HG02943 (cell line): Measurements from ENCODE around the gene NLRP8.
"Not testable (repeated sequence)": the region's sequence is repeated elsewhere in the genome, so short reads cannot be mapped to it uniquely, and the experiment has no call there.

Experiments used
- ATAC-seq: cut with Tn5 transposase; IDR thresholded peaks from one replicate; pipeline ENCODE4 v1.9.1; 2021; ENCODE audit warnings: mild to moderate bottlenecking, low read depth, moderate library complexity; ENCODE audit not compliant: unreplicated experiment

The NLRP8 gene

DNA sequence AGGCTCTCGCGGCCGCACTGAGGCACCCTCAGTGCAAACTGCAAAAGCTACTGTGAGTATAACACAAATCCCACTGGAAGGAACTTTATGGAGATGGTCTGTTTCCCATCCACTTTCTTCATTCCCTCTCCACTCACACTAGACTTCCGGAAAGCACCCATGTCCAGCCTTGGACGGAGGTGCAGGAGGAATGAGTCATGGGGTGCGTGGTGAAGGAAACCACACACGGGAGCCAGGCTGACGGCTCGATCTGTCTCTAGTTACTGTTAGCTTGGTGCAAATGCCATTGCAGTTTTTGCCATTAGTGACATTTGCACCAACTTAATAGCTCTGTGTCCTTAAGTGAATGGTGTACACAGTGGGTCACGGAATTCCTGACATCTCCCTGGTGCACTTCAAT, 14.6 kb downstream of the NLRP8 start:
- ATAC-seq = no peak

DNA sequence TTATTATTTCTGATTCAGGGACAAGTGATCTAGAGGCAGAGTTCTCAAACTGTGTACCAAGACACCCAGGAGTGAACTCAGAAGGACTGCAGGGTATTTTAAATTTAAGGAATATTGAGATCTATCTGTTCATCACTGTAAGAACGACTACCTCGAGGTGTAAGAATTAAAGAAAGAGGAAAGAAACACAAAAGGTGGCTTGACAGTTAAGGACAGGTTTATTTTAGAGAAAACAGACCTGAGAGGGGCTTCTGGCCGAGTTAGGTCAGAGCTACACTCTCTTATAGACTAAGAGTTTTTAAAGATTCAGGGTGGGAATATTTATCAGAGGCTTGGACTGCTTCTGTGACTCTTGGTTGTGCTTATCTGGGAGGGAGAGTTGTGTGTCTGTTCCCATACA, 26.4 kb downstream of the NLRP8 start:
- no peak for ATAC-seq

DNA sequence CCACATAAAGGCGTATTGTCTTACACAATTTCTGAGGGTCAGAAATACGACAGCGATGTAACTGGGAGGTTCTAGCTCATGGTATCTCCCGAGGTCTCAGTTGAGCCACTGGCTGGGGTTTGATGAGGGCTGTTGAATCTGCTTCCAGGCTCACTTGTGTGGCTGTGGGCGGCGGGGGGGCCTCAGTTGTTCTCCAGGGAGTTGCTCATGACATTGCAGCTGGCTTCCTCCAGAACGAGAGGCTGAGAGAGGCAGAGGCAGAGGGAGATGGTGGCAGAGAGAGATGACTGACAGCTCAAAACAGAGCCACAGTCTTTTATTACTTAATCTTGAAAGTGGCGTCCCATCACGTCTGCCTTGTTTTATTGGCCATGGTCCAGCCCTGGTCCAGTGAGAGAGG, 32.8 kb downstream of the NLRP8 start:
- ATAC-seq = no peak

DNA sequence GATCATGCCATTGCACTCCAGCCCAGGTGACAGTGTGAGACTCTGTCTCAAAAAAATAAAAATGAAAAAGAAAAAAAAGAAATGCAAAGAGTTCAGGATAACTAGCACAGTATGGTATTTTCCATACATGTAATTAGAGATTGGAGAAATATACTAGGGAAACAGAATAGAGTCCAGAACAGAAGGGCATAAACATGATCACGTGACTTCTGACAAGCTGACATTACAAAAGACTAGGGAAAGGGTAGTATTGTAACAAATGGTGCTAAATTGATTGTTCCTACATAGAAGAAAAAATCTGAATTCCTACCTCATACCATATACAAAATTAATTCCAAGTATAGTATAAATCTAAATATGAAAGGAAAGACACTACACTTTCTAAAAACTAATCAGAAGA, 37.6 kb downstream of the NLRP8 start:
- ATAC-seq = no peak

DNA sequence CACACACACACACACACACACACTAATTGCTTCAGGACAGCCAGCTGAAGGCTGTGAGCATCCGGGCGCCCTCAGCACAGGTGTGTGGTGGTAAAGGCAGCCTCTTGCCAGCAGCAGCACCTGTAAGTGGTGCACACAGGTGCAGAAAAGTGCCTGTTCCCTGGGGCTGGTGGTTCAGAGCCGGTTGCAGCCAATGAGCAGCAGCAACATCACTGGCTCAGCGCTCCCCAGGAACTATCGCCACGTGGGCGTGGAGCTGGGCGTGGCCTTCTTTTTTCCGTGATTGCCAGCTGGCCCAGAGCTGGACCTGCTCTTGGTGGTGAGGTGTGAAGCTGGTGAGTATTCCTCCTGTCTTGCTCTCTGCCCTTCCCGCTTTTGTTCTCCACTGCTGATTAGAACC, 38.9 kb downstream of the NLRP8 start, which contains the start of gene NLRP5:
NLRP5 (plus strand) TSS at position 289 of the 400 bp plus-strand sequence.
- ATAC-seq = no peak

DNA sequence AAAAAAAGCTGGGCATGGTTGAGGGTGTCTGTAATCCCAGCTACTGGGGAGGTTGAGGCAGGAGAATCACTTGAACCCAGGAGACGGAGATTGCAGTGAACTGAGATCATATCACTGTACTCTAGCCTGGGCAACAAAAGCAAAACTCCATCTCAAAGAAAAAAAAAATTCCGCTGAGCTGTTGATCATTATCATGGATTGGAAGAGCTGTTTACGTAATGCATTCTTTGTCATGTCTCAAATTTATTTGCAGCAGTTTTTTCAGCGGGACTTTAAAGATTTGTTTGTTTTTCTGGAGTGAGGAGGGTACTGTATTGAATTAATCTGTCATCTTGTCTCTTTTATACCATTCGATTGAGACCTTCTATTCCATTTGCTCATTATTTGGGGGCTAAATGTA, 43.2 kb downstream of the NLRP8 start:
- ATAC-seq = no peak

DNA sequence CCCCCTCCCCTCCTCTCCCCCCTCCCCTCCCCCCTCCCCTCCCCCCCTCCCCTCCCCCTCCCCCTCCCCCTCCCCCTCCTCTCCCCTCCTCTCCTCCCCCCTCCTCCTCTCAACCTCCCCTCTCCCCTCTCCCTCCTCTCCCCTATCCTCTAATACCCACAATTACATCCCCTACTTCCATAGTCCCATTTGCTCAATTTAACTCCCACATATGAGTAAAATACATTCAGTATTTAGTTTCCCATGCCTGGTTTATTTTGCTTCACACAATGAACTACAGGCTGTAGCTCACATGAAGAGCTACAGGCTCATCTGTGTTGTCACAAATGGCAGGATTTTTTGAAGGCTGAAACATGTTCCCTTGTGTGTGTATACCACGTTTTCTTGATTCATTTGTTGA, 45.9 kb downstream of the NLRP8 start:
- ATAC-seq = no peak

DNA sequence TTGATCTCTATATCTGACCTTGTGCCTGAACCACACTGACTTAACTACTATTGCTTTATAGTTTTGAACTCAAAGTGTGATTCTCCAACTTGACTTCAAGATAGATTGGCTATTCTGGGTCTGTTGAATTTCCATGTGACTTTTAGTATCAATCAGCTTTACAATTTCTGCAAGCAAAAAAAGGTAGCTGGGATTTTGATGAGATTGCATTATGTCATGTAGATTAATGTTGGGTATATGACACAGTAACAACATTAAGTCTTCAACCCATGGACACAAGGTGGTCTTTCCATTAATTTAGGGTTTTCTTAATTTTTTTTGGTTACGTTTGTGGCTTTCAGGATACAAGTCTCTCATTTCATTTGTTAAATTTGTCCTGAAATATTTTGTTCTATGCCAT, 67.1 kb downstream of the NLRP8 start:
- ATAC-seq = no peak

DNA sequence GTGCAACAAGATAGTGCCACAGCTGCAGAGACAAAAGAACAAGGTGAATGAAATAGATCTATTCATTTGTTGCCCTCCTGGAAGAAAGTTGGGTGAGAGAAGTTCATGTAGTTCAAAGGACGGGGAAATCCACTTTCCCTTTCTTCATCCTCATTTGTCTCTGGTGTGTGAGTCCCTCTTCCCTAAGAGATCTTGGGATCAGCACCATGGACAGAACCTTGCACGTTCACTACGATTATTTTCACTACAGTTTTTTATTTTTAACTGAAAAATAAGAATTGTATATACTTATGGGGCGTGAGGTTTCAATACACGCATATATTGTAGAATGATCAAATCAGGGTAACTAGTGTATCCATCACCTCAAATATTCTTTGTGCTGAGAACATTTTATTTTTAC, 68.1 kb downstream of the NLRP8 start:
- no peak for ATAC-seq

DNA sequence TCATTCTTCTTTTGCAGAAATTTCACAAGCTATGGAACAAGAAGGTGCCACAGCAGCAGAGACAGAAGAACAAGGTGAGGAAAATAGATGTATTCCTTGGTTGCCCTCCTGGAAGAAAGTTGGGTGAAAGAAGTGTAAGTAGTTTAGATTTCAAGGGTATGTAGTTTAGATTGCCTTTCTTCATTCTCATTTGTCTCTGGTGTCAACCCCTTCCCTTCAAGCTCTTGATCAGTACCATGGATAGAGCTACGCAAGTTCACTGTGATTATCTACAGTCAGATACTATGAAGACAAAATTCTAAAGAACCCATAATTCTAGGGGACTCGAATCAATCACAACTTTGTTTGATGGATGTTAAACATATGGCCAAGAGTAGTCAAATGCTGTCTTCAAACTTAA, 71.7 kb downstream of the NLRP8 start:
- ATAC-seq = not testable (repeated sequence)

DNA sequence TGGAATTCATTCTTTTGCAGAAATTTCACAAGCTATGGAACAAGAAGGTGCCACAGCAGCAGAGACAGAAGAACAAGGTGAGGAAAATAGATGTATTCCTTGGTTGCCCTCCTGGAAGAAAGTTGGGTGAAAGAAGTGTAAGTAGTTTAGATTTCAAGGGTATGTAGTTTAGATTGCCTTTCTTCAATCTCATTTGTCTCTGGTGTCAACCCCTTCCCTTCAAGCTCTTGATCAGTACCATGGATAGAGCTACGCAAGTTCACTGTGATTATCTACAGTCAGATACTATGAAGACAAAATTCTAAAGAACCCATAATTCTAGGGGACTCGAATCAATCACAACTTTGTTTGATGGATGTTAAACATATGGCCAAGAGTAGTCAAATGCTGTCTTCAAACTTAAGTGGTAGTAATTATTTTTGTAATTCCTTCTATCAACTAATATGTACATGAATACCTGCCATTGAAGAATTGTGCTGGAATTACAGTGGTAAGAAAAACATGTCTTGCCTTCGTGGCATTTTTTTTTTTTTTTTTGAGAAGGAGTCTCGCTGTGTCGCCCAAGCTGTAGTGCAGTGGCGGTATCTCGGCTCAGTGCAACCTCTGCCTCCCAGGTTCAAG, 72.8 kb downstream of the NLRP8 start:
- ATAC-seq = not testable (repeated sequence)

DNA sequence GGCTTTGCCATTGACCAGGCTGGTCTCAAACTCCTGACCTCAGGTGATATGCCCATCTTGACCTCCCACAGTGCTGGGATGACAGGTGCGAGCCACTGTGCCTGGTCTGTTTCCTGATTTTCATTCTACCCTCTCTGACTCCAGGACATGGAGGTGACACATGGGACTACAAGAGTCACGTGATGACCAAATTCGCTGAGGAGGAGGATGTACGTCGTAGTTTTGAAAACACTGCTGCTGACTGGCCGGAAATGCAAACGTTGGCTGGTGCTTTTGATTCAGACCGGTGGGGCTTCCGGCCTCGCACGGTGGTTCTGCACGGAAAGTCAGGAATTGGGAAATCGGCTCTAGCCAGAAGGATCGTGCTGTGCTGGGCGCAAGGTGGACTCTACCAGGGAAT, 79.1 kb downstream of the NLRP8 start:
- no peak for ATAC-seq
